ENCODE data around the gene FOXN1. TPM values are rescaled to one million over a fixed set of nuclear protein-coding genes. Genes with fewer than 3 reads are reported as not detected.

The FOXN1 gene
- total and polyA plus RNA-seq, 2 donors from 2014 or later, result not detected

GRCh38 chr17:28555022-28555421 lies 48.9 kb downstream of the FOXN1 start:
- no peaks in the 10 kb centered on the region for H3K27me3 ChIP-seq (ENCODE audit: control insufficient read depth, insufficient read depth, low read length)
- peaks cover 9 to 50% (median 40%) of the 10 kb centered on the region in 3 donors for H3K36me3 ChIP-seq (ENCODE audit: control insufficient read depth in 2 of 3, insufficient read depth in 3 of 3, low read length in 3 of 3)
- no peak for TF ChIP-seq CTCF (IDR thresholded peaks at IDR 0.05; ENCODE audit: borderline replicate concordance, extremely low read depth, insufficient read depth)
- no peak for DNase-seq
- FAIRE-seq, result no peak
- no peak overlapping the region for H3K27ac ChIP-seq (ENCODE audit: low read depth in 2 of 2, low read length in 2 of 2)
- no peaks in the 10 kb centered on the region for H3K9me3 ChIP-seq (ENCODE audit: control insufficient read depth in 2 of 3, insufficient read depth in 1 of 3, low read length in 3 of 3)
- intact Hi-C loops (cut with DNase I), result no loop called here
- peaks cover 2 to 12% (median 8%) of the 10 kb centered on the region in 3 donors for H3K4me1 ChIP-seq (ENCODE audit: control insufficient read depth in 2 of 3, insufficient read depth in 2 of 3, low read depth in 1 of 3, low read length in 3 of 3)
- no peak overlapping the region for H3K9ac ChIP-seq (ENCODE audit: low read length in 3 of 3)
- H3K4me3 ChIP-seq (ENCODE audit: low read length in 3 of 3), result no peak overlapping the region

- no peaks in the 10 kb centered on the region for H3K27me3 ChIP-seq (ENCODE audit: control insufficient read depth, insufficient read depth, low read length)
- intact Hi-C loops (cut with DNase I), result no loop called here
- H3K4me3 ChIP-seq (ENCODE audit: low read length in 3 of 3), result no peak overlapping the region
- DNase-seq (peak in 2 of 5 donors; percentile 41 to 76), FAIRE-seq (no peak)
- no peak for TF ChIP-seq CTCF (IDR thresholded peaks at IDR 0.05; ENCODE audit: borderline replicate concordance, extremely low read depth, insufficient read depth)
- H3K9me3 ChIP-seq (ENCODE audit: control insufficient read depth in 2 of 3, insufficient read depth in 1 of 3, low read length in 3 of 3), result no peaks in the 10 kb centered on the region
- no peak overlapping the region for H3K9ac ChIP-seq (ENCODE audit: low read length in 3 of 3)
- H3K27ac ChIP-seq (ENCODE audit: low read depth in 2 of 2, low read length in 2 of 2), result peak overlapping the region; percentile 57 to 71
- H3K36me3 ChIP-seq (ENCODE audit: control insufficient read depth in 2 of 3, insufficient read depth in 3 of 3, low read length in 3 of 3), result peaks cover 3 to 14% (median 9%) of the 10 kb centered on the region in 3 donors
- H3K4me1 ChIP-seq (ENCODE audit: control insufficient read depth in 2 of 3, insufficient read depth in 2 of 3, low read depth in 1 of 3, low read length in 3 of 3), result peaks cover 0 to 10% (median 8%) of the 10 kb centered on the region in 3 donors
Observed at GRCh38 chr17:28563475-28563874, 57.3 kb downstream of the FOXN1 start.

- FAIRE-seq, result no peak
- no peaks in the 10 kb centered on the region for H3K36me3 ChIP-seq (ENCODE audit: control insufficient read depth in 2 of 3, insufficient read depth in 3 of 3, low read length in 3 of 3)
Observed at GRCh38 chr17:28567604-28568003, 61.5 kb downstream of the FOXN1 start.

More at GRCh38 chr17:28567604-28568003, 61.5 kb downstream of the FOXN1 start:
- Histone ChIP-seq H3K4me3 (ENCODE audit: low read length in 3 of 3) (no peak overlapping the region), H3K4me1 (ENCODE audit: control insufficient read depth in 2 of 3, insufficient read depth in 2 of 3, low read depth in 1 of 3, low read length in 3 of 3) (peaks cover 0 to 16% (median 15%) of the 10 kb centered on the region in 3 donors), H3K9me3 (ENCODE audit: control insufficient read depth in 2 of 3, insufficient read depth in 1 of 3, low read length in 3 of 3) (no peaks in the 10 kb centered on the region), H3K27ac (ENCODE audit: low read depth in 2 of 2, low read length in 2 of 2) (no peak overlapping the region), H3K27me3 (ENCODE audit: control insufficient read depth, insufficient read depth, low read length) (no peaks in the 10 kb centered on the region), H3K9ac (ENCODE audit: low read length in 3 of 3) (no peak overlapping the region)
- intact Hi-C loops (cut with DNase I), result no loop called here
- no peak for TF ChIP-seq CTCF (IDR thresholded peaks at IDR 0.05; ENCODE audit: borderline replicate concordance, extremely low read depth, insufficient read depth)
- no peak for DNase-seq

All from kidney (tissue), 14 donors.